ENCODE results near the gene UAP1L1.
"Not testable (repeated sequence)": the region's sequence is repeated elsewhere in the genome, so short reads cannot be mapped to it uniquely, and the experiment has no call there.

Gene UAP1L1

DNA sequence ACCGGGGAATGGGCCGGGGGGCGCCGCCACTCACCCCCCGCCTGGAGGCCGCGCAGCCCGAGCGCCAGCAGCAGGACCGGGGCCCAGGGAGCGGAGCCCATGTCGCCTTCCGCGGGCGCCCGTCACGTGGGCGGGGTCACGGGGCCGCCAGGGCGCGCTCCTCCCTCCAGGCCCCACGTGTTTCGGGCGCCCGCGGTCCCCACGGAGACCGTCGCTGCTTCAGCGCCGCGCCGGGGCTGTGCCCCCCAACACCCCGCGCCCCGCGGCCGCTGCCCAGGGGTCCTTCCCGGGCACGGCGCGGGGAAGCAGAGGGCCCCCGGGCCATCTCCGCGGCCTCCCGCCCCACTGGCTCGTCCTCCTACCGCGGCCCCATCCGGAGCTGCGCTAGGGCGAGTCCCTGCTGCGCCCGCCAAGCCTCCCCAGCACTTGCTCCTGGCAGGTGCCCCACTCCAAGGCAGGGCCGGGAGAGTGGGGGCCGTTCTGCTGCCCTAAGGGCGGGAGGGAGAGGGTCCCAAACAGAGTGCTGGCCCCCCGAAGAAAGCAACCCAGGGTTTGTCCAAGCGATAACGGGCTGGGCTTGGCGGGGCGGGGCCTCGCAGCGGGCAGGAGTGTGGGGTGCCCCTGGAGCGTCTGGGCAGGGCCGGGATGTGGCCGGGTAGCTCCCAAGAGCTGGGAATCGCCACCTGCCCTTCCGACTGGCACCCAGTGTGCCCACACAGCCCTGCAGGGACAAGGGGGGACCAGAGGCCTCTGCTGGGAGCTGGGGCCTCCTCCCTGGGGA is 37.5 kb downstream of the UAP1L1 start, which contains the start of gene DPP7:
Gene DPP7 (minus strand): TSS at position 121 of the 781 bp plus-strand sequence. CDS start 20 bp downstream, at position 101.
- peak; percentile 76 for DNase-seq (ENCODE audit: low spot score)

DNA sequence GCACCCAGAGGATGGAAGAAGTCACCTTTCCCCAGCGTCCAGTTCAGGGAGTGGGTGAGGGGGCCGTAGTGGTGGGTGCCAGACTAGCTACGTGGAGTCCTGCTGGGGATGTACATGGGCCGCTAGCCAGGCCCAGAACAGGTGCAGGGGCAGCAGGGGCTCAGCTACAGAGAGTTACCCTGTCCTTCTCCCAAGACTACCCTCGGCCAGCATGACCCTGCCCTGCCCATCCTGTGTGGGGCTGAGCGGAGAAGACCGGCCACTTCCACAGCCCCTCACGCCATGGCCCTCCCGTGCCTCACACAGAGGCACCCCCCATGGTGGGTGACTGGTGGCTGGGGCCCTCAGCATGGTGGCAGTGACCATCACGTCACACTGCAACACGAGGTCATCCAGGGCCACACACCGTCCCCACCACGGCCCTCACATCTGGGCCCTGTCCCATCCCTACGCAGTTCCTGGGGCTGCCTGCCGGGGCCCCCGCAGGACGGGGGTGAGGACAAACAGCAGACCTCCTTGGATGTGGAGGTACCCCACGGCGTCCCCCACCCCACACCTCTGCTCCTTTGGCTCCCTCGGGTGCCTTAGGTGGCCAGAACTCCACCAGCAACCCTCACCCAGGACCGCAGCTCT is 38.2 kb downstream of the UAP1L1 start:
- no peak for DNase-seq (ENCODE audit: low spot score)

DNA sequence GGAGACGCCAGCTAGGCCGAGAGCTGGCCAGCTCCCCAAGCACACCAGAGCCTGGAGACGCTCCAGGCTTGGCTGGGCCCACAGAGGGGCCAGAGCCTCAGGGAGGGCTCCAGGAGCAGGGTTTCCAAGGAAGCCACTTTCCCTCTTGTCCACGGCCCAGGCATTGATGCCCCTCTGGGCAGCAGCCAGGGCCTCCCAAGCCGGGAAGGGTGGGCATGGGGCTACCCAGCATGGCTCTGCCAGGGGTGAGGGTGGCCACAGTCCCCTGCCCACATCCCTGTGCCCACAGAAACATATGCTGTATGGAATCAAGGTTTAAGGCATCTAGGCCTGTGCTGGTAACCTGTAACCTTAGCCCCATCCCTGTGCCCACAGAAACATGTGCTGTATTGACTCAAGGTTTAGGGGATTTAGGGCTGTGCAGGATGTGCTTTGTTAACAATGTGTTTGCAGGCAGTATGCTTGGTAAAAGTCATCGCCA is 38.8 kb downstream of the UAP1L1 start:
- DNase-seq (ENCODE audit: low spot score) = no peak

DNA sequence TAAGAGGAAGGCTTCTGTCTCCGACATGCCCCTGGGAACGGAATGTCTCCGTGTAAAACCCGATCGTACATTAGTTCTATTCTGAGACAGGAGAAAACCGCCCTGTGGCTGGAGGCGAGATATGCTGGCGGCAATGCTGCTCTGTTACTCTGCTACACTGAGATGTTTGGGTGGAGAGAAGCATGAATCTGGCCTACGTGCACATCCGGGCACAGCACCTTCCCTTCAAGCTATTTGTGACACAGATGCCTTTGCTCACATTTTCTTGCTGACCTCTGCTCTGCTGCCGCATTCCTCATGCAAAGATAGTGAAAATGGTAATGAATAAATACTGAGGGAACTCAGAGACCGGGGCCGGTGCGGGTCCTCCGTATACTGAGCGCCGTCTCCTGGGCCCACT is 39.4 kb downstream of the UAP1L1 start:
- no peak for DNase-seq (ENCODE audit: low spot score)

DNA sequence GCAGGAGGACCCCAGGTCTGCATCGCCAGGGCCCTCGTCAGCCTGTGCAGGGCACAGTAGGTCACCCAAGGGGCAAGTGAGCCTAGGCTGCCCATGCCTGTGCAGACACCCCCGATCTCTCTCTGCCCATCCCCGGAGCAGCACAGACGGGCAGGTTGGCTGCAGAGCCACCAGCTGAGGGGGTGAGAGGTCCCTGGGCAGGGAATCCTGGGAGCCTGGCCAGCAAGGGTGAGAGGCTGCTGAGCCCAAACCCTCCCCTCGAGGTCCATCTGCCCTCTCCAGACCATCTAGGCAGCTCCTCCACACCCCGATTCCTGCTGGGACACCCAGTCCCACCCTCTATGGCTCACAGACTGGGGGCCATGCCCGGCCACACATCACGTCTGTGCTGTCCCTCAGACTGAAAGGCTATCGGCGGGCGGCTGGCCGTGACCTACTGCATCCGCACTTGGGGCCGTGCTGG is 40.0 kb downstream of the UAP1L1 start:
- no peak for DNase-seq (ENCODE audit: low spot score)

DNA sequence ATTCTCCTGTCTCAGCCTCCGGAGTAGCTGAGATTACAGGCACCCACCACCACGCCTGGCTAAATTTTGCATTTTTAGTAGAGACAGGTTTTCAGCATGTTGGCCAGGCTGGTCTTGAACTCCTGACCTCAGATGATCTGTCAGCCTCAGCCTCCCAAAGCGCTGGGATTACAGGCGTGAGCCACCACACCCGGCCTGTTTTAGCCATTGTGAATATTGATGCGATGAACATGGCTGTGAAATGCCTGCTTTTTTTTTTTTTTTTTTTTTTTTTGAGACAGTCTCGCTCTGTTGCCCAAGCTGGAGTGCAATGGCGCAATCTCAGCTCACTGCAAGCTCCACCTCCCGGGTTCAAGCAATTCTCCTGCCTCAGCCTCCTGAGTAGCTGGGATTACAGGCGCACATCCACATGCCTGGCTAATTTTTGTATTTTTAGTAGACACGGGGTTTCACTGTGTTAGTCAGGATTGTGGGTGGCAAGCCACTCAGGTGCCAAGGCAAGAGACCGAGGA is 40.8 kb downstream of the UAP1L1 start:
- DNase-seq (ENCODE audit: low spot score) = not testable (repeated sequence)

DNA sequence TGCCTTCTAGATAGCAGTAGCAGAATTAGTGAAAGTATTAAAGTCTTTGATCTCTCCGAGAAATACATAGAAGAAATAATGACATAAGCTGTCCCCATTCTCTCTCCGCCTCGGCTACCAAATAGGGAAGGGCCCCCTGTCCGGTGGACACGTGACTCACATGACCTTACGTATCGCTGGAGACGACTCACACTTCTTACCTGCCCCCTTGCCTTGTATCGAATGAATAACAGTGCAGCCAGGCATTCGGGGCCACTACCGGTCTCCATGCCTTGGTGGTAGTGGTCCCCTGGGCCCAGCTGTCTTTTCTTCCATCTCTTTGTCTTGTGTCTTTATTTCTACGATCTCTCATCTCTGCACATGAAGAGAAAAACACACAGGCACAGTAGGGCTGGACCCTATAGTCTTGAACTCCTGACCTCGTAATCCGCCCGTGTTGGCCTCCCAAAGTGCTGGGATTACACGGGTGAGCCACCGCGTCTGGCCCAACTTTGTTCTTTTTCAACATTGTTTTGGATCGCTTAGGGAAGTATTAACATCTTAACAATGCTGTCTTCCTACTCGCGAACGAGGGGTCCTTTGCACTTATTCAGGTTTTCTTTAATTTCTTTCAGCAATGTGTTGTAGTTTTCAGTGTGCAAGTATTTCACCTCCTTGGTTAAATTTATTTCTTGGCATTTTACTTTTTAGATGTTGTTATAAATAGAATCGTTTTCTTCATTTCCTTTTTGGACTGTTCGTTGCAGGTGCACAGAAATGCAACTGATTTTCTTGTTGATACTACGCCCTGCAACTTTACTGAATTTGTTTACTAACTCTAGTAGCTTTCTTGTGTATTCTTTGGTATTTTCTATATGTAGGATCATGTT is 44.8 kb downstream of the UAP1L1 start:
- not testable (repeated sequence) for DNase-seq (ENCODE audit: low spot score)

DNA sequence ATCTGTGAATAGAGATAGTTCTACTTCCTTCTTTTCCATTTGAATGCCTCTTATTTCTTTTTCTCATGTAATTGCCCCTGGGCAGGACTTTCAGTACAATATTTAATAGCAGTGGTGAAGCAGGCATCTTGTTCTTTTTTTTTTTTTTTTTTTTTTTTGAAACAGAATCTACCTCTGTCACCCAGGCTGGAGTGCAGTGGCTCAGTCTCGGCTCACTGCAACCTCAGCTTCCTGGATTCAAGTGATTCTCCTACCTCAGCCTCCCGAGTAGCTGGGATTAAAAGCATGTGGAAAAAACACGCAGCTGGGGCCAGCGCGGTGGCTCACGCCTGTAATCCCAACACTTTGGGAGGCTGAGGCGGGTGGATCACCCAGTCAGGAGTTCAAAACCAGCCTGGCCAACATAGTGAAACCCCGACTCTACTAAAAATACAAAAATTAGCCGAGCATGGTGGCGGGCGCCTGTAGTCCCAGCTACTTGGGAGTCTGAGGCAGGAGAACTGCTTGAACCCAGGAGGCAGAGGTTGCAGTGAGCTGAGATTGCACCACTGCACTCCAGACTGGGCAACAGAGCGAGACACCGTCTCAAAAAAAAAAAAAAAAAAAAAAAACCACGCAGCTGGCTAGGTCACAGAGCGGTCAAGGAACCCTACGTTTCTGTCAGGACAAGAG is 45.6 kb downstream of the UAP1L1 start:
- not testable (repeated sequence) for DNase-seq (ENCODE audit: low spot score)

DNA sequence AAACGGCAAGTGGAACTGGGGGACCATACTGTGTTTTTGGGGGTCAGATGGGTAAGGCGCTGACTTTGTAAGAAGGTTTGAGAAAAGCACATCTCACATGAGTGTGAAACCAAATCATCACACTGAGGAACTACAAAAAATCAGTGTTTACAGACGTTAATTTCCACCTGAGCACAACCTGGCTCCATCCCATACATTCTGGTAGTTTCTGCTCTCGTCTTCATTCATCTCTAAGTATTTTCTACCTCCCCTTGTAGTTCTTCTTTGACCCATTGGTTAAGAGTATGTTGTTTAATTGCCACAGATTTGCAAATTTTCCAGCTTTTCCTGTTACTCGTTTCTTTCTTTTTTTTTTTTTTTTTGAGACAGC is 46.1 kb downstream of the UAP1L1 start:
- no peak for DNase-seq (ENCODE audit: low spot score)

DNA sequence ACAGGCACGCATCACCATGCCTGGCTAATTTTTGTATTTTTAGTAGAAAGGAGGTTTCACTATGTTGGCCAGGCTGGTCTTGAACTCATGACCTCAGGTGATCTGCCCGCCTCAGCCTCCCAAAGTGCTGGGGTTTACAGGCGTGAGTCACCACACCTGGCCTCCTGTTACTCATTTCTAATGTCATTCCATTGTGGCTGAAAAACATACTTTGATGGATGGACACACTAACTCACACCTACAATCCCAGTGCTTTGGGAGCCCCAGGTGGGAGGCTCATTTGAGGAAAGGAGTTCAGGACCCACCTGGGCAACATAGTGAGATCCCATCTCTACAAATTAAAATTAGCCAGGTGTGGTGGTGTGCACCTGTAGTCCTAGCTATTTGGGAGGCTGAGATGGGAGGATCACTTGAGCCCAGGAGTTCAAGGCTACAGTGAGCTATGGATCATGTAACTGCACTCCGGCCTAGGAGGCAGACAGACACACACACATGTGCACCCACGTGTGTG is 46.7 kb downstream of the UAP1L1 start:
- not testable (repeated sequence) for DNase-seq (ENCODE audit: low spot score)

DNA sequence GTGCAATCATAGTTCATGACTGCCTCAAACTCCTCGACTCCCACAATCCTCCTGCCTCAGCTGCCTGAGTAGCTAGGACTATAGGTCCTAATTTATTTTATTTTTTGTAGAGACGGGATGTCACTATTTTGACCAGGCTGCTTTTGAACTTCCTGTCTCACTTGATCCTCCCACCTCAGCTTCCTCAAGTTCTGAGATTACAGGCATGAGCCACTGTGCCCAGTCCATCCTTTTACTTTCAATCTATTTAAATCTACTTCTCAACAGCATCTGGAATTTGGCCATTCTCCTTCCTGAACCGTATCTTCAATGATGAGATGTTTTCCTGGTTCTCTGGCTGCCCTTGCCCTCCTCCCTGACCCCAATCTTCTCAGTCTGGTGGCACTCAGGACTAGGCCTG is 49.5 kb downstream of the UAP1L1 start:
- peak; percentile 11 for DNase-seq (ENCODE audit: low spot score)

DNA sequence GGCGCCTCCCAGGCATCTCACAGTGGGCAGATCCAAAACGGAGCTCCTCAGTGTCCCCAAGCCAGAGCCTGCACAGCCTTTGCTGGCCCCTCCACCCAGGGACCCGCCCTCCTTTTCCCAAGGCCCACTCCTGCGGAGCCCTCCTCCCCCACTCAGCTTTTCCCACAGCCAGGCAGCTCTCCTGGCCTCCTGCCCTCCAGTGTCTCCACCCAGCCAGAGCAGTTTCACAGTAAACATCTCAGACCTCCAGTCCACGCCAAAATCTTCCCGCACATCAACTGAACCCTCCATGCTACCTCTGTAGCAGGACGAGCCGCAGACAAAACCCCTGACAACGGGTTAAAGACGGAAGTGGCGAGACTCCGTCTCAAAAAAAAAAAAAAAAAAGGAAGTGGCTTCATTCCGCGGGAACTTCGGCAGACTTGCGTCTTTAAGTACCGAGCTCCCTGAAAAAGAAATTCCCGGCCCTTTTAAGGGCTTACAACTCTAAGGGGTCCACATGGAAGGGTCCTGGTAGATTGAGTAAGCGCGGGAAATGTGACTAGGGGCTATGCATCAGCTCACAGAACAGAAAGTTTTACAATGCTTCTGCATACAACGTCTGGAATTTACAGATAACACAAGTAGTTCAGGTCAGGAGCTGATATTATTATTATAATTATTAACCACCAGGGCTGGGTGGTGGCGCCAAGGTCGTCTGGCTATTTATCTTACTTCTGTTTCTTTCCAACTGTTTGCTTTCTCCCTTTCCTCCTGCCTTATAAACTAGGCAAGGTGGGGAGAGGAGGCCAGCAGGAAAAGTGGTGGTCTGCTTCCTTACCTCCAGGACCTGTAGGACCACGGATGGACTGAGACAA is 50.2 kb downstream of the UAP1L1 start:
- DNase-seq (ENCODE audit: low spot score) = peak; percentile 72

DNA sequence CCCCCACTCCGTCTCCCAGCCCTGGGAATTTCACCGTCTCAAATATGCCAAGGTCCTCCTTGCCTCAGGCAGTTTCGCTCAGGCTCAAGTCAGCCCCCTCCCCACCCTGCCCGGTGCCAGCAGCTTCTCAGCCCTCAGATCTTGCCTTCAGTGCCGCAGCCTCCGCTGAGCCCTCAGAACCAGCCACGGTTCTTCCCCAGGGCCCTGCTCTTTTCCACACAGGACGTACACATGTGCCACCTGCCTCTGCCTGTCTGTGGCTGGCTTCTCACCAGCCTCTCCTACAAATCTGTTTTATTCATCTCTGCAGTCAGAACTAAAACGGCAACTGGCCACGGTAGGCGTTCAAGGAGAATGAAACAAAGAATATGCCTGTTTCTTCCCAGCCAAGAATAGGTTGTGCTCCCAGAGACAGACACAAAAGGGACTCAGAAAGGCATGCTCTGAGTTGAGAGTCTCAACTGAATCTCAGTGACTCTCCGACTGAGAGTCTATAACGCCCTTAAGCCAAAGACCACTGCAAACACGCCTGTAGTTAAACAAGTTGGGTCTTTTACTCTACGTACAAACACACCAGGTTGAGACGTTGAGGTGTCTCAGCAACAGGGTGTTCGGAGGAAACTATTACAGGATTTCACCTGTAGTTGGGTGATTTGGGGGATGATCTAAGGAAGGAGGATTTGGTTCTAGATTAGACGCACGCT is 51.0 kb downstream of the UAP1L1 start:
- DNase-seq (ENCODE audit: low spot score) = peak; percentile 30

DNA sequence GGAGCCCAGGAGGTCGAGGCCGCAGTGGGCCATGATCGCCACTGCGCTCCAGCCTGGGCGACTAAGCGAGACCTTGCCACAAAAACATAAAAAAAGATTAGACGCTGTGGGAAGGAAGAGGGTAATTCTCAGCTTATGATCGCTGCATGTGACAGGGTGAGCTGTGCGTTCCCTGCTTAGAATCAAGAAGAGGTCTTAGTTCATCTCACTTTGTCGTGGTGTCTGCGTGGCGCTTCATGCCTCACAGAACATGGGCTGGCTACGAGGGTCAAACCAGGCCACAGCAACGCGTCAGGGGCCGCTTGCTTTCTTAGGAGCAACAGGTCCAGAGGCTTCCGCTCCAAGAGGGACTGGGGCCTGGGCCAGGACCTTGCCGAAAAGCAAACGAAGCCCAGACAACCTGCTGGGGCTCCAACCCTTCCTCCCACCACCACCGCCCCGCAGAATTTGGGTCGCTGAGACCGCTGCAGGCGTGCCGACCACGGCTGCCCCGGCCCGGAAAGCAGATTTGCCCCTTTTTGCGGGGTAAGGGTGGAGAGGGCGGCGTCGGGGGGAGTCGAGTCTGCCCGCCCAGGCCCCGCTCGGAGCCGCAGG is 51.6 kb downstream of the UAP1L1 start:
- peak; percentile 35 for DNase-seq (ENCODE audit: low spot score)

DNA sequence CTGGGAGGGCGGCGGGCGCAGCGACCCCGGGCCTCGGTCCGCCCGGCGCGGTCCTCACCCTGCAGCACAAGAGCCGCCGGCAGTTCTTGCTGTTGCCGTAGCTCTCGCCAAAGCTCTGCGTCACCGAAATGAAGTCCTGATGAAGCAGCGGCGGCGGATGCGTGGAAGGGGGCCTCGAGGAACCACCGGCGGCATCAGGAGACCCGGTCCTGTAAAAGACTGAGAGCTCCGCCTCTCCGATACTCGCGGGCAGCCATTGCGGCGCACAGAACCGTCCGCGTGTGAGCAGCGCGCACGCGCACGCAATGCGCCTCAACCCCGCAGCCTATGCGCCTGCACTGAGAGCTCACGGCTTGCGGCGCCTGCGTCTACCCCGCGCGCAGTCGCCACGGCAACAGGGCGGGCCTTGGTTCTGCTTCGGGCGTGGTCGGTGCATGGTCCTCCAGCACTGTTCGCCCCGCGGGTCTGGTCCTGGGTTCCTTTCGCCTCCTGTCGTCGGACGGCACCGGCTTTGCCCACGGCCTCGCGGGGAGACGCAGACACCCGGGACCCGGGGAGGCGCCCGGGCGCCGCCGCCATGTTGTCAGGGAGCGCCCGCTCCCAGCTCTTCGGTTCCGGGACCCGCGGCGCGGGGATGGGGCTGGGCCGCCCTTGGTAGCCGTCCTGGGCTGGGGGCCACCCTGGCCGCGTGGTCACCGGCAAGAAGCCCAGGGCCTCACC is 52.3 kb downstream of the UAP1L1 start:
- peak; percentile 95 for DNase-seq (ENCODE audit: low spot score)

DNA sequence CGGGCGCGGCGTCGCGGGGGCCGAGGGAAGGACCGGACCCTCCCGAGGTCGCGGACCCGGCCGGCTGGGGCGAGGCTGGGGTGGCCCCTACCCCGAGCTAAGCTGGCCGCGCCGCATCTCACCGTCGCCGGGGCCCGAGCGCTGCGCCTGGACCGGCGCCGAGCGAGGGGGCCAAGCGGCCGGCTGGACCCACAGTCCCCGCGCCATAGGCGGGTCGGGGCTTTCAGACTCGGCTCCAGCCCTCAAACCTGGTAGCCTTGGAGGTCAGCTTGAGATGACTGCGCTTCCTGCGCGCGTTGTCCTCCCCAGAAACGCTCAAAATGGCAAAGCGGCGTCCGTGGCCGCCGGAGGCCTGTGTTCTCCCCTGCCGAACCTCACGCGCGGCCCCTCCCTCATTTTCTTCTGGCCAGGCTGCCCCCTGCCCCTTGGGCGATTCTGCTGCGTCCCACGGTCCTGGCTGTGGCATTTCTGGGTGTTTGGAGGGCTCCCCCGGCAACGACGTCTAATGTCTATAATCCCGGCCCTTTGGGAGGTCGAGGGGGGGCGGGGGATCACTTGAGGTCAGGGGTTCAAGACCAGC is 52.9 kb downstream of the UAP1L1 start:
- DNase-seq (ENCODE audit: low spot score) = no peak

Data from hematopoietic multipotent progenitor cell treated with erythropoietin and hydrocortisone succinate and interleukin-3 and kit ligand, for 15 days (in vitro differentiated cells).